Natural killer cell (primary cell): ENCODE data around the gene NSUN4. TPM values are rescaled to one million over a fixed set of nuclear protein-coding genes. Genes with fewer than 3 reads are reported as not detected.

ENCODE experiments used
- ATAC-seq, 3 donors: fragments of 150-1000 bp in 2 of 3; fragments of 200-7000 bp in 1 of 3; cut with Tn5 transposase; 1 replicate in 1 of 3; 2 replicates in 2 of 3; pipeline ENCODE4 v1.10.0; 2021; ENCODE audit warnings: mild to moderate bottlenecking in 2 of 3, moderate library complexity in 2 of 3
- DNase-seq, 2 donors: peaks; one replicate each; pipeline versions ENCODE4 v3.0.0 to v3.0.0-alpha.2; 2013 to 2021; ENCODE audit warnings: mixed read lengths in 1 of 2
- H3K27ac ChIP-seq: one replicate; pipeline ENCODE4 v1.5.1; 2013; ENCODE audit warnings: mild to moderate bottlenecking, low read length
- H3K27me3 ChIP-seq: one replicate; pipeline ENCODE4 v1.6.1; 2013; ENCODE audit warnings: low read length; ENCODE audit not compliant: control insufficient read depth, insufficient read depth
- H3K36me3 ChIP-seq: one replicate; pipeline ENCODE4 v1.6.1; 2013; ENCODE audit warnings: low read length; ENCODE audit not compliant: control insufficient read depth, insufficient read depth
- H3K4me1 ChIP-seq: one replicate; pipeline ENCODE4 v1.6.1; 2013; ENCODE audit warnings: low read length; ENCODE audit not compliant: control insufficient read depth, insufficient read depth
- H3K4me3 ChIP-seq: one replicate; pipeline ENCODE4 v1.5.1; 2013; ENCODE audit warnings: low read length
- H3K9me3 ChIP-seq: one replicate; pipeline ENCODE4 v1.6.1; 2013; ENCODE audit warnings: low read length; ENCODE audit not compliant: control insufficient read depth, insufficient read depth
- H3K27ac Mint-ChIP-seq, 2 donors: one replicate each; pipeline ENCODE4 v1.8.0; 2022; ENCODE audit warnings: mild to moderate bottlenecking in 2 of 2, mixed read lengths in 2 of 2, moderate library complexity in 1 of 2
- H3K27me3 Mint-ChIP-seq, 2 donors: one replicate each; pipeline ENCODE4 v1.8.0; 2022; ENCODE audit warnings: low read depth in 2 of 2, mixed read lengths in 2 of 2
- H3K36me3 Mint-ChIP-seq: one replicate; pipeline ENCODE4 v1.8.0; 2022; ENCODE audit warnings: mixed read lengths
- H3K4me1 Mint-ChIP-seq, 2 donors: one replicate each; pipeline ENCODE4 v1.8.0; 2022; ENCODE audit warnings: mixed read lengths in 2 of 2
- H3K4me3 Mint-ChIP-seq: one replicate; pipeline ENCODE4 v1.8.0; 2022; ENCODE audit warnings: mild to moderate bottlenecking, moderate library complexity, mixed read lengths
- H3K9me3 Mint-ChIP-seq, 2 donors: one replicate each; pipeline ENCODE4 v1.8.0; 2022; ENCODE audit warnings: mixed read lengths in 2 of 2
- CTCF ChIP-seq: fragments of 200-600 bp; IDR thresholded peaks from one replicate; pipeline ENCODE4 v1.8.0; 2022; ENCODE audit warnings: antibody characterized with exemption
- WGBS: methylation state at CpG from one replicate; pipeline ENCODE4 v1.1.7; 2013; ENCODE audit warnings: missing lambda C conversion rate; ENCODE audit not compliant: insufficient coverage; 5-methylcytosine and 5-hydroxymethylcytosine counted together
- intact Hi-C: fragments of 100-400 bp; cut with micrococcal nuclease; formaldehyde crosslinking; loops from one replicate; pipeline ENCODE4 v1.14.2; 2022
- total RNA-seq, 4 donors: library from RNA; stranded (reverse); fragments of 120-200 nt in 1 of 4; gene quantifications; one replicate each; pipeline versions ENCODE4 v1.2.3 to v1.2.4, GENCODE V29; 2013 to 2022

NSUN4 gene
- total RNA-seq, 3 donors from 2014 or later (not counting 1 experiment from before 2014, with no cell fraction given), result 25.9 to 41.0 (median 36.3) TPM

GRCh38 chr1:46404482-46405196, 64.0 kb downstream of the NSUN4 start:
- peaks cover 29% of the 10 kb centered on the region for H3K4me1 ChIP-seq
- no peak for DNase-seq
- H3K27me3 ChIP-seq, result no peaks in the 10 kb centered on the region
- Mint-ChIP-seq H3K9me3 (no peaks in the 10 kb centered on the region), H3K4me1 (peaks cover 8 to 20% of the 10 kb centered on the region in 2 donors), H3K4me3 (no peak overlapping the region), H3K36me3 (no peaks in the 10 kb centered on the region), H3K27me3 (peaks cover 0 to 3% of the 10 kb centered on the region in 2 donors), H3K27ac (no peak overlapping the region)
- no peak for TF ChIP-seq CTCF
- WGBS, result 88% methylated on average over 7 of the region's 7 CpGs
- H3K27ac ChIP-seq, result no peak overlapping the region
- no peaks in the 10 kb centered on the region for H3K9me3 ChIP-seq
- ATAC-seq, result no peak
- intact Hi-C loops, result no loop called here
- no peak overlapping the region for H3K4me3 ChIP-seq
- H3K36me3 ChIP-seq, result no peaks in the 10 kb centered on the region

- no peaks in the 10 kb centered on the region for H3K9me3 ChIP-seq
- H3K36me3 ChIP-seq, result no peaks in the 10 kb centered on the region
- no peak for TF ChIP-seq CTCF
- no peak for ATAC-seq
- peaks cover 29% of the 10 kb centered on the region for H3K4me1 ChIP-seq
- H3K4me3 ChIP-seq, result no peak overlapping the region
- Mint-ChIP-seq H3K36me3 (no peaks in the 10 kb centered on the region), H3K4me1 (peaks cover 8 to 18% of the 10 kb centered on the region in 2 donors), H3K27ac (no peak overlapping the region), H3K4me3 (no peak overlapping the region), H3K9me3 (no peaks in the 10 kb centered on the region), H3K27me3 (no peaks in the 10 kb centered on the region)
- H3K27ac ChIP-seq, result no peak overlapping the region
- no peaks in the 10 kb centered on the region for H3K27me3 ChIP-seq
- 91% methylated on average over 12 of the region's 12 CpGs for WGBS
- DNase-seq, result no peak
- intact Hi-C loops, result no loop called here
Measured at GRCh38 chr1:46405197-46405555, 64.6 kb downstream of the NSUN4 start.

- Mint-ChIP-seq H3K36me3 (no peaks in the 10 kb centered on the region), H3K27me3 (no peaks in the 10 kb centered on the region), H3K9me3 (no peaks in the 10 kb centered on the region), H3K4me1 (peaks cover 8 to 14% of the 10 kb centered on the region in 2 donors), H3K27ac (no peak overlapping the region), H3K4me3 (no peak overlapping the region)
- Histone ChIP-seq H3K9me3 (no peaks in the 10 kb centered on the region), H3K27me3 (no peaks in the 10 kb centered on the region), H3K36me3 (no peaks in the 10 kb centered on the region), H3K4me1 (peaks cover 25% of the 10 kb centered on the region), H3K27ac (no peak overlapping the region), H3K4me3 (no peak overlapping the region)
- DNase-seq, result no peak
- WGBS, result 95% methylated on average over 17 of the region's 17 CpGs
- intact Hi-C loops, result loop anchor here (2.0 kb wide), 1 partner anchor 123 kb away; no protein-coding TSS in a partner anchor
- TF ChIP-seq CTCF, result no peak
- no peak for ATAC-seq
Measured at GRCh38 chr1:46405724-46406123, 65.1 kb downstream of the NSUN4 start.
